GM21576 (cell line): Measurements from ENCODE around the gene CHCHD6.

Source experiments
- ATAC-seq: cut with Tn5 transposase; IDR thresholded peaks from one replicate; pipeline ENCODE4 v1.9.1; 2021; ENCODE audit warnings: mild to moderate bottlenecking, moderate library complexity; ENCODE audit not compliant: unreplicated experiment

Gene CHCHD6

DNA sequence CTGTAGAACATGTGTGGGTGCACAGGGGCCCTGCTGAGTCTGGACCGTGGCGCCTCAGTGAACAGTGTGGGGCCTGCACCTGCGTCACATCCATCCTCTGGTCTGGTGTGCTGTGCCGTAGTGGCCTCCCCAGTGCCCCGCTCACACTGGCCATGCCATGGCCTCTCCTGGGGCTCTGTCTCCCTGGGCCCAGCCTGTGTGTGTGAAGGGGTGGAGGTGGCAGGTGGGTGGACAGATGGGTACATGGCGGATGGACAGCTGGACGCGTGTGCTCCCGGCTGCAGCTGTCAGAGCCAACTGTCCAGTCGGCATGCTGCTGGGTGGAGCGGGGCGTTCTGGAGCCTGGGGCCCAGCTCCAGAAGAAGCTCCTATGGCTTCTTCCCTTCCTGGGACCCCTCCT, 296.7 kb downstream of the CHCHD6 start:
- ATAC-seq = no peak

DNA sequence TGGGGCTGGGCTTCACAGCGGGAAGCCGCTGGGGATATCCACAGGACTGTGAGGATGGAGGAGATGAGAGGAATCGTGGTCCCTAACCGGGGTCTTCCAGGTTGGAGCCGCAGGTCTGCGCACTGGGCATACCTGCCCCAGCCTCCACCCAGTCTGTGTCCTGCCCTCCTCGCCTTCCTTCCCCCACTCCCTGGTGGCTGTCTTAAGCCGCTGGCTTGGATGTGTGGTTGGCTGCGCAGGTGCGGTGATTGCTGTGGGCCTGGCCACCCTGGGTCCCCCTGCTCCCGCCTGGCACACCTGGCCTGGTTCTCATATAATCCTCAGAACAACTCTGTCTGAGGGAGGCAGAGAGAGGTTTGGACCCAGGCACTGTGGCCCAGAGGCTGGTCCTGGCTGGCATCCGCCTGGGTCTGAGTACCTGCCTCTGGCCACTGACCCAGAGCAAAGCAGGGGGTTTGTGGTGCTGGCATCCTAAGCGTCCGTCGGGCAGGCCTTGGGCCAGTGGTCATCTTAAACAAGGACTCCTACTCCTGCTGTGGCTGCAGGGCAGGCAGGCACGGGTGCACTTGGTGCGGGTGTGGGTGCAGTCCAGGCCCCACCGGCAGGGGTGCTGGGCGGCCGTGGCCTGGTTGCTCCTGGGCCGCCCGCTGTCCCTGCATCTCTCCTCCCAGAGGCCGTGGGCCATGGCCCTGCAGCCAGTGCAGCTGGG, 297.6 kb downstream of the CHCHD6 start:
- no peak for ATAC-seq

DNA sequence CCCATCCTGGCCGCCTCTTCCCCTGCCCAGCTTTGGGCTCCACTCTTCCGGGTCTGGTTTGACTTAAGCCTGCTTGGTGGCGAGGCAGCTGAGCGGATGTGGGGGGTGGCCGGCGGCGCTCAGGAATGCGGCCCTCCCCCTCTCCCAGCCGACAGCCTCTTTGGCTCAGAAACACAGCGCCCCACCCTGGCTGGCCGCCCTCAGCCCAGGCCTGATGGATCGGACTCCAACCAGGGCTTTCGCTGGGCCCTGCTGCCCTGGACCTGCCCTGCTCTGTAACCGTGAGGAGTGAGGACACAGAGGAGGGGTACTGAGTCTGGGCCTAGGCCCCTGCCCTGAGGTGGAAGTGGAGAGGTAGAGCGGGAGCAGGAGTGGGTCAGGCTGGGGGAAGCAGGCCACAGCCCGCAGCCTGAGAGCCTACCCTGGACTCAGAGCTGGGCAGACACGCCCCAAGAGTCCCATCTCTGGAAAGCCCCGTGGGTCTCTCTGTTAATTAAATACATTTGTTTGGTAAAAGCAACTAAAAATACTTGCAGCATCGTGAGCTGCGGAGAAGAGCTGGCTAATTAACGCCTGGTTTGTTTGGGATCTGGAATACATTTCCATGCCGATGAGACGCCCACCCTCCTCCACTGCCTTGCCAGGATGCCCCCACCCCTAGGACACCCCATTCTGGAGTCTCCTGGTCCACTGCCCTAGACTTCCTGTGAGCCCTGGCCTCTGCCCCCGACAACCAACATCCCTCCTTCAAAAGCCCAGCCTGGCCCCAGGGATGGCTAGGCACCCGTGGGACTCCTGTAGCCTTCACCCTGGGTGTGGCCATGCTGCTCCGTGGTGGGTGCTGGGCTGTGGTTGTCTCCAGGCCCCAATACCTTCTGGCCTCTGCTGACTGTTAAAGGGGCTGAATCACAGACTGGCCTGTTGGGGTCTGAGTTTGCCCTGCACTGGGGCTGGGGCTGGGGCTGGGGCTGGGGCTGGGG, 298.4 kb downstream of the CHCHD6 start:
- ATAC-seq = no peak

DNA sequence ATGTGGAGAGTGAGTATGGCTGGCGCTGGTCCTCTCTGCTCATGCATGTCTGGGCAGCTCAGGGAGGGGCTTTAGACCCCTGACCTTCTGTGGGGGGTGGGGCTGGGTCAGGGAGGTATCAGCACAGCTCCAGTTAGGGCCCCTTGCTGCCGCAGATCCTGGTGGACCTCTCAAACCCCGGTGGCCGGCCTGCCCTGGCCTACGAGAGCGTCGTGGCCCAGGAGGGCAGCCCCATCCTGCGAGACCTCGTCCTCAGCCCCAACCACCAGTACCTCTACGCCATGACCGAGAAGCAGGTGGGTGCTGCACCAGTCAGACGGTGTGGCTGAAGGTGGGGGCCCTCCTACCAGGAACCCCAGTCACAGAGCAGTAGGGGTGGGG, 299.1 kb downstream of the CHCHD6 start:
- ATAC-seq = no peak

DNA sequence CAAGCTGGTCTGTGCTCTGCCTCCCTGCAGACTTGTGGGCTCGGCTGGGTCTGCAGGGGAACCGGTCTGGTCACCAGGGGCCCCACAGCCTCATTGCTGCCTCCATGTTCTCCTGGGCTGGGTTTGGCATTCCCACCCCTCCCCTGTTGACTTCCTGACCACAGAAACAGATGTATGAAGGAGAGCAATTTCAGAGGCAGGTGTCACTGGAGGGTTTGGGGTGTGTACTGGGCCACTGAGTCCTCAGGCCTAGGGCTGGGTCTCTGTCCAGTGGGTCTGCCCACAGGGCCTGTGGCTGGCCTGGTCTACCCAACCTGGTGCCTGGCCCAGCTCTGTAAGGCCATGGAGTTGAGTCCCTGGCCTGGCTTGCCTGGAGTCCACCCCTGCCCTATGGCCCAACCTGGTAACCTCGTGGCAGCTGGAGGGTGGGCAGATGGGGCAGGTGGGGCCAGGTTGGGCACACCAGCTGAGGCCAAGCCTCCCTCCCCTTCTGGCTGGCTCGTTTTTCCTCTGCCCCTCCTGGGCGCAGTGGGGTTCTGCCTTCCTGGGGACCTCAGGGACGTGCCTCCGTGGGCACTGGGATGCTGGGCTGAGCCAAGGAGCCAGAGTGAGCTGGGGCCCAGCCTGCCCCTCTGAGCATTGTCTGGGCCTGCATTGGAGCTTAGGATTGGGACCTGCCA, 299.7 kb downstream of the CHCHD6 start:
- no peak for ATAC-seq

DNA sequence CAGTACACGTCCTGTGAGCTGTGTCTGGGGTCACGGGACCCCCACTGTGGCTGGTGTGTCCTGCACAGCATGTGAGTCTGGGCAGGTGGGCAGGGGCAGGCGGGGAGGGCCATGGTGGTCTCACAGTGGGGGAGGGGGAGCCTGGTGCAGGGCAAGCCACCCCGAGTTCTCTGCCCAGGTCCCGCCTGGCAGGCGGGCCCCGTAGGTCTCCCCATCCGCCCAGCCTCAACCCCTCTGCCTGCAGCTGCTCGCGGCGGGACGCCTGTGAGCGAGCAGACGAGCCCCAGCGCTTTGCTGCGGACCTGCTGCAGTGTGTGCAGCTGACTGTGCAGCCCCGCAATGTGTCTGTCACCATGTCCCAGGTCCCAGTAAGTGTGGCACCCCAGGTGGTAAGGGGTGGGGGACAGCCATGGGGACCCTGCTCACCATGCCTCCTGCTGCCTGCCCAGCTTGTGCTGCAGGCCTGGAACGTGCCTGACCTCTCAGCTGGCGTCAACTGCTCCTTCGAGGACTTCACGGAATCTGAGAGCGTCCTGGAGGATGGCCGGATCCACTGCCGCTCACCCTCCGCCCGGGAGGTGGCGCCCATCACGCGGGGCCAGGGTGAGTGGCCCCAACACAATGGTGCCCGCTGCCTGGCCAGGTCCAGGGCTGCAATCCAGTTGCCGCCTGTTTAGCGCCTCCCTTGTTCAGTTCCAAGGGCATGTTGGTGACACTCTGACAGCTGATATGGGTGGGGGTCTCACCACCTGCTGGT, 300.8 kb downstream of the CHCHD6 start:
- ATAC-seq = no peak

DNA sequence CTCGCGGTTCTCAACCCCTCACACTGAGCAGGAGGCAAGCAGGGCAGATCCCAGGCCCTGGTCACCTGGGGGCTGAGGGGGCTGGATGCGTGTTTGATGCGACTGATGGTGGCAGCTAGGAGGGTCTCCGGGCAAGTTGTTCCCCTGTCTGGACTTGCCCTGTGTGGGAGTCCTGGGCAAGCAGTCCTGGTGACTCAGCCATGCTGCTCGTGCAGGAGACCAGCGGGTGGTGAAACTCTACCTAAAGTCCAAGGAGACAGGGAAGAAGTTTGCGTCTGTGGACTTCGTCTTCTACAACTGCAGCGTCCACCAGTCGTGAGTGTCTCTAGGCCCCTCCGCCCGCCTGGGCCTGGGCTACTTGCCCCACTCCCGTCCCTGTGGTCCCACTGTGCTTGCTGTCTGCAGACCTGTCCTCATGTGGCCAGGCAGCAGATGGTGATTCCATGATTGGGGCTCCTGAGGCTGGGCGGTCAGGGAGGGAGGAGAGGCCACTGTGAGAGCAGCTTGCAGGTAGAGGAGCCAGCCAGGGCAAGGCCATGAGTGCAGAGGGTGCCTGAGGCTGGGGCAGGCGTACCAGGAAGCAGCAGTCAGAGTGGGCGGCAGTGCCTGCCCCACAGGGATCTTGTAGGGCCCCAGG, 301.9 kb downstream of the CHCHD6 start:
- ATAC-seq = no peak

DNA sequence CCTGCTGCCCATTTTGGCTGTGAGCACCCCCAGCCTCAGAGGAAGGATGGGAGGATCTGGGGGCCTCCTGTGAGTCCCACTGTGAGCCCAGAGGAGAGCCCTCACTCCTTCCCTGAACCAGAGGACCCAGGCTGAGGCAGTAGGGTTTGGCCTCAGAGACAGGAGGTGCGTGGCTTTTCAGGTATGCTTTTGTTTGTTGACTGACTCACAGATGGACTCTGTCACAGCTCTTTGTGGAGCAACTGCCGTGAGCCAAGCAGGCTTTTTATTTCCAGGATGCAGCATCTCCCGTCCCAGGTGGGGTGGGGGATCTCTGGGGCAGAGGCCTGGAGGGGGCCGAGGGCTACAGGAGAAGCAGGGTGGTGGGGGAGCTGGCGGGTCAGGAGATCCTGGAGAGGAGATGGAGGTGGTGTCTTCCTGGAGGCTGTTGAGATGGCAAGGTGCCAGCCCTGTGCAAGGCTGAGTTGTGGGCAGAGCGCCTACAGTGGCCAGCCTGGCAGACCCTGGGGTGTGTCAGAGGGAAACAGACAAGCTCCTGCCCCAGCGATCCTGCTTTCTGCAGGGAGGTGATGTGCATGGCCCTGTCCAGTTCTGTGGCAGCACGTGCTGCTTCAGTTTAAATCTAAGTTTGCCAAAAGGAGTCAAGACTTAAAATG, 302.9 kb downstream of the CHCHD6 start:
- no peak for ATAC-seq

DNA sequence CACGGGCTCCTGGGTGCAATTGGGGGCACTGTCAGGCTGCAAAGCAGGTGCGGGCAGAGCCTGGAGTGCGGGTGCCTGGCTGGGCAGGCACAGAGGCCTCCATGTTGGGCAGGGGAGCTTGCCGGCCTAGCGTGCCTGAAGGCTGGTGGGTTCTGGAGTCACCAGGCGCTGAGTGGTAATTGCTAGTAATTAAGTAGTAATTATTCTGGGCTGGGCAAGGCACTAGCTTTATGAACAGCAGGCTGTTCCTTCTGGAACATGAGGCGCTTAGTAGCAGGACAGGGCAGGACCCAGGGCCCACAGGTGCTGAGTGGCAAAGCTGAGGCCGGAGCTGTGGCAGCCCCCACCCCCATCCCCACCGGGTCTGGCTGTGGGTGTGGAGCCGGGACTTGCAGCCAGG, 304.2 kb downstream of the CHCHD6 start:
- no peak for ATAC-seq

DNA sequence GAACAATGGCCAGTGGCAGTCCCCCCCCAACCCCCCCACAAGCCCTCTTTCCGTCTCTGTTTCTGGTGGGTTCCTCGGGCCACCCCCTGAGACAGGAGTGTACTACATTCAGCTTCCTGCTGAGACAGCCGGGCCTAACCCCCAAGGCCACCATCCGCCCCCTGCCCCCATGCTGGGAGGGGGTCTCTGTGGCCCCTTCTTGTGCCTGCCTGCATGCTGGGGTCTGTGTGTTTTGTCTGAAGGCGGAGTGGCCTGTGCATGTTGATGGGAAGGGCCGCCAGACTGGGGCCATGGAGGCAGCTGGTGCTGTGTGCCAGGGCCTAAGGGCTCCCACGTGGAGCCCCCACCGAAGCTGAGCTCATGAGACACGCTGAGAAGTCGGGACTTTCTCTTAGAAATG, 305.5 kb downstream of the CHCHD6 start:
- ATAC-seq = no peak
